D721Med (cell line): Measurements from ENCODE around the gene AK1.

Experiments
- DNase-seq: peaks from one replicate; pipeline ENCODE4 v3.0.0; 2011; ENCODE audit warnings: low spot score; ENCODE audit not compliant: insufficient read length
- FAIRE-seq: peaks from 2 replicates; lab custom pipeline; 2011; peaks lifted over from hg19 to GRCh38; lab: Jason Lieb, UNC
- TF ChIP-seq, protein P1 (sequence below): IDR thresholded peaks from 2 replicates; pipeline ENCODE4 v1.5.1; 2012; ENCODE audit warnings: mild to moderate bottlenecking, control low read depth; ENCODE audit not compliant: insufficient read depth; ENCODE audit errors: missing control alignments

Gene AK1

DNA sequence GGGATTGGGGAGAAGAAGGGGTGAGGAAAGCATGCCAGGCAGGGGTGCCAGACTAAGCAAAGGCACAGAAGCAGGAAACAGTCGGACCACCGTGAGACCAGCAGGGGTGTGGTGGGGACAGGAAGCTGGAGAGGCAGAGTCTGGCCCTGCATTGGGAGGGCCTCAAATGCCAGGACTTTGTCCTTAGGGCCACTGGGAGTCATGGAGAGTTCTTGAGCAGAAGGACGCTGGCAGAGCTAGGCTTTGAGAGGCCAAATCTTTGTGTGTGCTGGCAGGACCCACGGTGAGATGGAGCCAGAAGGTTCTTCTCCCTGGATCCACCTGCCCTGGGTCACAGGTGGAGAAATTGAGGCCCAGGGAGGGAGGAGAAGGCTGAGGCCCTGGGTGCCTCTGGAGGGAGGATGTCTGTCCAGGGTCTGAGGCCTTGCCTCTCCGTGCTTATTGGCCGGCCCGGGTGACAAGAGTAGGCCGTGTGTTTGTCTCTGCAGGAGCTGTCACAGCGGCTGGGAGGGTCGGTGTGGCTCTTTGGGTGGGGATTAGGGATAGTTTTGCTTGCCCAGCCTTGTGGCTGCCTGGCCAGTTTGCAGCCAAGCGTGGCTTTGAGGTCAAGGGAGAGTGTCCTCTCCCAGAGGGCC lies 21.3 kb downstream of the AK1 start:
- TF ChIP-seq, protein P1, sequence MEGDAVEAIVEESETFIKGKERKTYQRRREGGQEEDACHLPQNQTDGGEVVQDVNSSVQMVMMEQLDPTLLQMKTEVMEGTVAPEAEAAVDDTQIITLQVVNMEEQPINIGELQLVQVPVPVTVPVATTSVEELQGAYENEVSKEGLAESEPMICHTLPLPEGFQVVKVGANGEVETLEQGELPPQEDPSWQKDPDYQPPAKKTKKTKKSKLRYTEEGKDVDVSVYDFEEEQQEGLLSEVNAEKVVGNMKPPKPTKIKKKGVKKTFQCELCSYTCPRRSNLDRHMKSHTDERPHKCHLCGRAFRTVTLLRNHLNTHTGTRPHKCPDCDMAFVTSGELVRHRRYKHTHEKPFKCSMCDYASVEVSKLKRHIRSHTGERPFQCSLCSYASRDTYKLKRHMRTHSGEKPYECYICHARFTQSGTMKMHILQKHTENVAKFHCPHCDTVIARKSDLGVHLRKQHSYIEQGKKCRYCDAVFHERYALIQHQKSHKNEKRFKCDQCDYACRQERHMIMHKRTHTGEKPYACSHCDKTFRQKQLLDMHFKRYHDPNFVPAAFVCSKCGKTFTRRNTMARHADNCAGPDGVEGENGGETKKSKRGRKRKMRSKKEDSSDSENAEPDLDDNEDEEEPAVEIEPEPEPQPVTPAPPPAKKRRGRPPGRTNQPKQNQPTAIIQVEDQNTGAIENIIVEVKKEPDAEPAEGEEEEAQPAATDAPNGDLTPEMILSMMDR, result no peak
- FAIRE-seq, result no peak
- no peak for DNase-seq

GRCh38 chr9:127855522-127855921 lies 22.0 kb downstream of the AK1 start:
- no peak for FAIRE-seq
- TF ChIP-seq, protein P1, result no peak
- no peak for DNase-seq

- FAIRE-seq (no peak), DNase-seq (no peak)
- TF ChIP-seq, protein P1, result no peak
Observed at GRCh38 chr9:127854960-127855359, 22.5 kb downstream of the AK1 start.

DNA sequence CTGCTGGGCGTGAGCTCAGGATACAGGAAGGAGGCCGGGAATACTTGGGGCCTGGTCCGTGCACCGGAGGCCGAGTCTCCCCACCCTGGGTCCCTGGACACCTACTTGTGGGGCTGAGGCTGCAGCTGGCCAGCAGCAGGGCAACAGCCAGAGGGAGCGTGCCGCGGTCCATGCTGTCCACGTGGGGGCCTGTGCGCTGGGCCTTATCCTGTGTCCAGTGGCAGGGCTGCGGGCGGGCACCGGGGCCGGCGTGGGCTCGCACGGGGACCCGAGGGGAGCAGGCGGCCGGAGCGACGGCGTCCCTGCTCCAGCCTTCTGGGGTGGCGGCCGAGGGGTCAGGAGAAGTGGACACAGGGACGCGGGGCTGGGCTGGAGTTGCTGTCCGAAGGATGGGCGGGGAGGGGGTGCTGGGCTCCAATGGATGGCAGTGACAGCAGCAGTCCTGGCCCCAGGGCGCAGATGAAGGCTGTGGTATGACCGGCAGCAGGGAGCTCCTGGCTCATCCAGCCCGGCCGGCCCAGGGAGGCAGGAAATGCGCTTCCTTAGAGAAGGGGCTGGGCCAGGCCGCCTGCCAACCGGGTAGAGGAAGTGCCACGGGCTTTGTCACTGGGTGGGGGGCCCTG lies 23.2 kb downstream of the AK1 start, which contains the start of gene ENG:
ENG (minus strand) TSS at position 475 of the 623 bp plus-strand sequence; CDS start at position 172, 303 bp downstream.
- DNase-seq, result no peak
- TF ChIP-seq, protein P1, result no peak
- no peak for FAIRE-seq

DNA sequence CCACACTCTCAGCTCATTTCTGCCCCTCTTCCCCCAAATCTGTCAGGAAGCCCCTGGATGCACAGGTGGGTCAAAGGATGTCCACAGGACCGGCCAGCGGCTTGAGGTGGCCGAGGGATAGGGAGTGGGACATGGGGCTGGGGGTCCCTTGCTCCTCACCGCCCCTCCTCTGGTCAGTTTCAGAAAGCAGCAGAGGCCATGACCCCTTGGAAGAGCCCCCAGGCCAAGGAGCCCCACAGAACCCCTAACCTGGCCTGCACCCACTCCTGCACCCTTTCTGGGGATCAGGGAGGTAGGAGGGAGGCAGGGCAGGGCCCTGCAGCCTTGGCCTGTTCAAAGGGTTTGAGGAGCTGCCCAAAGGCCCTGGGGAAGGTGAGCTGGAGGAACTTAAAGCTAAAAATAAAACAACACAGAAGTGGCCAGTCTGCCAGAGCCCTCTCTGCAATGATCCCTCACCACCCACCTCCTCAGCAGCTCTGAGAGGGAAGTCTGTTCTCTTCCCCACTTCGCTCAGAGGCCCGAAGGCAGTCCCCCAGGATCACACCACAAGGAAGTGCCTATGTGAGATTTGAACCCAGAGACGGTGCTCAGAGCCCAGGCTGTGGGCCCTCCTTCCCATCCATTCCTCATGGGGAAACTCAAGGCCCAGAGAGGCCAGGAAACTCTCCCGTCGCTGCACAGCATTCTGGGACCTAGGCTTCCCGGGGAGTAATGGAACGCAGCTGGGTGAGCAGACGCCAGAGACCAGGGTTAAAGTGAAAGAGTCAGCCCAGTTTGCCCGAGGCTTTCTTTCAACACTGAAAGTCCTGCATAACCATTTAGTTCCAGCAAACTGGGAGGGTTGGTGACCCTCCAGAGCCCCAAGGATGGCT lies 23.9 kb downstream of the AK1 start:
- FAIRE-seq (no peak), DNase-seq (no peak)
- TF ChIP-seq, protein P1, result no peak

DNA sequence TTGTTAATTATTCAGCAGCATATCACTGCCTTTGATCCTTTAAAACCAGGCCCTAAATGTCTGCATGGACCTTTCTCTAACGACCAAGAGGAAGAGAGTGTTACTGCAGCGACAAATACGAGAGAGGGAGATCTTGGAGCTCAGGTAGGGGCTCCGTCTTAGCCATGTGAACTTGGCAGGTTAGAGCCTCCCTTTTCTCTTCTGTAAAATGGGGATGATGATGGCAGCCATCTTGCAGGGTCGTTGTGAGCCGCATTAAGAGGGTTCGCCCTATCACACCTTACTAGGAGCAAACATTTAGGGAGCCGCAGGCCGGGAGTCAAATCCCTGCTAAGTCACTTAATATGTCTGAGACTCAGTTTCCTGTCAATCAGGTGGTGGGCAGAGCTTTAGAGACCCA lies 24.6 kb downstream of the AK1 start:
- DNase-seq, result no peak
- FAIRE-seq, result no peak

More for the DNA sequence above, 24.6 kb downstream of the AK1 start:
- TF ChIP-seq, protein P1, result no peak
